ENCODE results near the gene DOCK4. TPM values are rescaled to one million over a fixed set of nuclear protein-coding genes. Genes with fewer than 3 reads are reported as not detected.

DOCK4 gene
- total RNA-seq, 4 donors from 2014 or later, result 8.2 to 9.0 (median 8.6) TPM

- TF ChIP-seq CTCF (IDR thresholded peaks at IDR 0.05), result no peak
- TF ChIP-seq POLR2A (IDR thresholded peaks at IDR 0.05), result no peak
- intact Hi-C loops (cut with DNase I; ENCODE audit: low total_unique reads), result no loop called here
- no peak overlapping the region for H3K4me3 ChIP-seq (ENCODE audit: low read depth, poor library complexity, severe bottlenecking)
- 90 to 97% methylated on average over 1 of the region's 1 CpG for WGBS, 2 donors
- DNase-seq (ENCODE audit: low spot score in 2 of 2), result no peak
These were observed 369.6 kb downstream of the DOCK4 start for GRCh38 chr7:111836592-111836991.

GRCh38 chr7:111835066-111835465 is 371.1 kb downstream of the DOCK4 start:
- TF ChIP-seq CTCF (IDR thresholded peaks at IDR 0.05) (no peak), POLR2A (IDR thresholded peaks at IDR 0.05) (no peak)
- H3K4me3 ChIP-seq (ENCODE audit: low read depth, poor library complexity, severe bottlenecking), result no peak overlapping the region
- intact Hi-C loops (cut with DNase I; ENCODE audit: low total_unique reads), result no loop called here
- no peak for DNase-seq (ENCODE audit: low spot score in 2 of 2)

- DNase-seq (ENCODE audit: low spot score in 2 of 2), result no peak
- WGBS, 2 donors, result 92 to 93% methylated on average over 2 of the region's 2 CpGs
- intact Hi-C loops (cut with DNase I; ENCODE audit: low total_unique reads), result no loop called here
These were observed 371.8 kb downstream of the DOCK4 start for GRCh38 chr7:111834367-111834766.

GRCh38 chr7:111833466-111833865 is 372.7 kb downstream of the DOCK4 start:
- no peak for TF ChIP-seq CTCF (IDR thresholded peaks at IDR 0.05)
- no peak for TF ChIP-seq POLR2A (IDR thresholded peaks at IDR 0.05)
- no peak overlapping the region for H3K4me3 ChIP-seq (ENCODE audit: low read depth, poor library complexity, severe bottlenecking)
- intact Hi-C loops (cut with DNase I; ENCODE audit: low total_unique reads), result no loop called here
- no peak for DNase-seq (ENCODE audit: low spot score in 2 of 2)

More at GRCh38 chr7:111834367-111834766, 371.8 kb downstream of the DOCK4 start:
- TF ChIP-seq POLR2A (IDR thresholded peaks at IDR 0.05) (no peak), CTCF (IDR thresholded peaks at IDR 0.05) (no peak)
- no peak overlapping the region for H3K4me3 ChIP-seq (ENCODE audit: low read depth, poor library complexity, severe bottlenecking)

GRCh38 chr7:111832174-111832573 is 374.0 kb downstream of the DOCK4 start:
- H3K4me3 ChIP-seq (ENCODE audit: low read depth, poor library complexity, severe bottlenecking), result no peak overlapping the region
- TF ChIP-seq POLR2A (IDR thresholded peaks at IDR 0.05) (no peak), CTCF (IDR thresholded peaks at IDR 0.05) (no peak)
- 92 to 94% methylated on average over 5 of the region's 5 CpGs for WGBS, 2 donors
- no peak for DNase-seq (ENCODE audit: low spot score in 2 of 2)
- intact Hi-C loops (cut with DNase I; ENCODE audit: low total_unique reads), result no loop called here

- DNase-seq (ENCODE audit: low spot score in 2 of 2), result no peak
- TF ChIP-seq POLR2A (IDR thresholded peaks at IDR 0.05), result no peak
- TF ChIP-seq CTCF (IDR thresholded peaks at IDR 0.05), result no peak
- intact Hi-C loops (cut with DNase I; ENCODE audit: low total_unique reads), result no loop called here
- 97 to 98% methylated on average over 2 of the region's 2 CpGs for WGBS, 2 donors
- H3K4me3 ChIP-seq (ENCODE audit: low read depth, poor library complexity, severe bottlenecking), result no peak overlapping the region
These were observed 377.0 kb downstream of the DOCK4 start for GRCh38 chr7:111829221-111829620.
